Stimulated activated CD4-positive, alpha-beta T cell treated with anti-CD3 and anti-CD28 coated beads, Interleukin-15, amount 100 ng/mL, for 24 hours (primary cell): Measurements from ENCODE around the gene RIPK1.
"Not testable (repeated sequence)": the region's sequence is repeated elsewhere in the genome, so short reads cannot be mapped to it uniquely, and the experiment has no call there.

Experiments used
- DNase-seq: peaks from one replicate; pipeline ENCODE4 v3.0.0-alpha.2; 2020

The RIPK1 gene

GRCh38 chr6:3046295-3046694, 22.0 kb upstream of the RIPK1 start:
- DNase-seq = no peak

- DNase-seq = not testable (repeated sequence)
These were observed 20.3 kb upstream of the RIPK1 start for GRCh38 chr6:3048009-3048408.

- DNase-seq = no peak
These were observed 15.6 kb upstream of the RIPK1 start for GRCh38 chr6:3052481-3053230.

- DNase-seq = no peak
These were observed 15.1 kb upstream of the RIPK1 start for GRCh38 chr6:3053231-3053508.

GRCh38 chr6:3054229-3055157, 13.8 kb upstream of the RIPK1 start:
- DNase-seq = peak; percentile 11

GRCh38 chr6:3055158-3055499, 13.2 kb upstream of the RIPK1 start:
- DNase-seq = not testable (repeated sequence)

GRCh38 chr6:3057063-3057770, 11.1 kb upstream of the RIPK1 start:
- no peak for DNase-seq

GRCh38 chr6:3058957-3059356, 9.3 kb upstream of the RIPK1 start:
- DNase-seq = no peak

GRCh38 chr6:3060092-3060491, 8.2 kb upstream of the RIPK1 start:
- not testable (repeated sequence) for DNase-seq

GRCh38 chr6:3061501-3061941, 6.8 kb upstream of the RIPK1 start:
- peak; percentile 29 for DNase-seq

- not testable (repeated sequence) for DNase-seq
These were observed 5.0 kb upstream of the RIPK1 start for GRCh38 chr6:3063340-3063732.

GRCh38 chr6:3063733-3064700, 4.3 kb upstream of the RIPK1 start:
- peak; percentile 95 for DNase-seq

- no peak for DNase-seq
These were observed 3.3 kb downstream of the RIPK1 start for GRCh38 chr6:3071568-3071967.

GRCh38 chr6:3072798-3073197, 4.5 kb downstream of the RIPK1 start:
- no peak for DNase-seq

- no peak for DNase-seq
These were observed 5.1 kb downstream of the RIPK1 start for GRCh38 chr6:3073382-3073781.

GRCh38 chr6:3075772-3076113, 7.4 kb downstream of the RIPK1 start:
- DNase-seq = no peak

GRCh38 chr6:3076320-3076719, 8.0 kb downstream of the RIPK1 start:
- DNase-seq = no peak

- no peak for DNase-seq
These were observed 9.1 kb downstream of the RIPK1 start for GRCh38 chr6:3077430-3077829.

GRCh38 chr6:3078952-3079351, 10.7 kb downstream of the RIPK1 start:
- DNase-seq = not testable (repeated sequence)

- DNase-seq = no peak
These were observed 11.4 kb downstream of the RIPK1 start for GRCh38 chr6:3079682-3080081.

GRCh38 chr6:3081960-3082359, 13.7 kb downstream of the RIPK1 start:
- DNase-seq = no peak

- no peak for DNase-seq
These were observed 16.8 kb downstream of the RIPK1 start for GRCh38 chr6:3085074-3085473.
